ENCODE data around the gene LACRT. TPM values are rescaled to one million over a fixed set of nuclear protein-coding genes. Genes with fewer than 3 reads are reported as not detected.

LACRT gene
- total RNA-seq, result not detected in 2 replicates

GRCh38 chr12:54634795-54635194 is at the start of gene LACRT:
Gene LACRT (minus strand): TSS chr12:54634895. CDS start chr12:54634841, 54 bp downstream.

GRCh38 chr12:54648265-54648664 is 13.6 kb upstream of the LACRT start, which contains the start of gene DCD:
Gene DCD (minus strand): TSS chr12:54648365. CDS start chr12:54648303, 62 bp downstream.

GRCh38 chr12:54588110-54588889 is 46.4 kb downstream of the LACRT start, which contains the start of gene PPP1R1A:
Gene PPP1R1A (minus strand): TSS chr12:54588659. CDS start chr12:54588488, 171 bp downstream.

Other genes starting within 250 kb of the LACRT start
- gene ITGA5, start 215.6 kb downstream of the LACRT start, total RNA-seq, result 326 and 330 TPM in 2 replicates
- not detected in 2 replicates for gene GTSF1, start 161.3 kb downstream of the LACRT start, total RNA-seq
- not detected in 2 replicates for gene NCKAP1L, start 137.1 kb downstream of the LACRT start, total RNA-seq
- gene PDE1B, start 85.3 kb downstream of the LACRT start, total RNA-seq, result under 0.01 TPM in 1 of 2 replicates, not detected in the other
- not detected in 2 replicates for gene PPP1R1A, start 46.2 kb downstream of the LACRT start, total RNA-seq
- gene DCD, start 13.5 kb upstream of the LACRT start, total RNA-seq, result not detected in 2 replicates
- not detected in 2 replicates for gene MUCL1, start 219.6 kb upstream of the LACRT start, total RNA-seq

Measured in hair follicle dermal papilla cell (primary cell).